GM06990 (cell line): ENCODE measurements around the gene KRTAP10-2.

Experiments
- DNase-seq: peaks from one replicate; pipeline ENCODE4 v3.0.0-alpha.2; 2011; ENCODE audit not compliant: insufficient read length; ENCODE audit errors: extremely low read depth
- H3K27me3 ChIP-seq: replicated peaks from 2 replicates; pipeline ENCODE4 v1.6.0; 2011; ENCODE audit warnings: low read length; ENCODE audit not compliant: control insufficient read depth, insufficient read depth
- H3K36me3 ChIP-seq: 2 replicates; pipeline ENCODE4 v1.5.1; 2011; ENCODE audit warnings: low read length; ENCODE audit not compliant: control insufficient read depth, insufficient read depth
- H3K4me3 ChIP-seq: replicated peaks from 2 replicates; pipeline ENCODE4 v1.5.1; 2011; ENCODE audit warnings: low read depth, mild to moderate bottlenecking, control low read depth, low read length
- TF ChIP-seq, protein P1 (sequence below): IDR thresholded peaks from 2 replicates; pipeline ENCODE4 v1.5.1; 2011; ENCODE audit warnings: low read length, control low read depth, mild to moderate bottlenecking, inconsistent platforms; ENCODE audit not compliant: insufficient read depth, poor library complexity, severe bottlenecking

KRTAP10-2 gene

DNA sequence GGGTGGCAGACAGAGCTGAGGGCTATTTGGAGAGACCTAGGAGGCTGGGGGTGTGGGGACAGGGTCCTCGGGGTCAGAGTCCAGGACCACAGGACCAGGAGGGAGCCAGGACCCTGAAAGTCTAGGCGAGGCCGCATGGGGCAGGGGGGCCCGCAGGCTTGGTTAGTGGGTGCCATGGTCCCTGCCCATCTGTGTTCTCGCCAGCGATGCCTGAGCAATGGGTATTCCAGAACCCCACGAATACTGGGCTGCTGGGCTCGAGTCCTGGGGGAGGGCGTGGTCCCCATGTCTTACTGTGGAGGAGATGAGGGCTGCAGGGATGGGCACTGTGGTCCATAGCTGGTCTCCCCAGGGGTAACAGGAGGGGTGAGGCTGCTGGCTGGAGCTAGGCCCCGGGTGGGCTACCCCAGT lies 39.0 kb upstream of the KRTAP10-2 start:
- H3K4me3 ChIP-seq: no peak overlapping the region
- DNase-seq: no peak
- no peaks in the 10 kb centered on the region for H3K27me3 ChIP-seq
- no peaks in the 10 kb centered on the region for H3K36me3 ChIP-seq
- TF ChIP-seq, protein P1, sequence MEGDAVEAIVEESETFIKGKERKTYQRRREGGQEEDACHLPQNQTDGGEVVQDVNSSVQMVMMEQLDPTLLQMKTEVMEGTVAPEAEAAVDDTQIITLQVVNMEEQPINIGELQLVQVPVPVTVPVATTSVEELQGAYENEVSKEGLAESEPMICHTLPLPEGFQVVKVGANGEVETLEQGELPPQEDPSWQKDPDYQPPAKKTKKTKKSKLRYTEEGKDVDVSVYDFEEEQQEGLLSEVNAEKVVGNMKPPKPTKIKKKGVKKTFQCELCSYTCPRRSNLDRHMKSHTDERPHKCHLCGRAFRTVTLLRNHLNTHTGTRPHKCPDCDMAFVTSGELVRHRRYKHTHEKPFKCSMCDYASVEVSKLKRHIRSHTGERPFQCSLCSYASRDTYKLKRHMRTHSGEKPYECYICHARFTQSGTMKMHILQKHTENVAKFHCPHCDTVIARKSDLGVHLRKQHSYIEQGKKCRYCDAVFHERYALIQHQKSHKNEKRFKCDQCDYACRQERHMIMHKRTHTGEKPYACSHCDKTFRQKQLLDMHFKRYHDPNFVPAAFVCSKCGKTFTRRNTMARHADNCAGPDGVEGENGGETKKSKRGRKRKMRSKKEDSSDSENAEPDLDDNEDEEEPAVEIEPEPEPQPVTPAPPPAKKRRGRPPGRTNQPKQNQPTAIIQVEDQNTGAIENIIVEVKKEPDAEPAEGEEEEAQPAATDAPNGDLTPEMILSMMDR: no peak

DNA sequence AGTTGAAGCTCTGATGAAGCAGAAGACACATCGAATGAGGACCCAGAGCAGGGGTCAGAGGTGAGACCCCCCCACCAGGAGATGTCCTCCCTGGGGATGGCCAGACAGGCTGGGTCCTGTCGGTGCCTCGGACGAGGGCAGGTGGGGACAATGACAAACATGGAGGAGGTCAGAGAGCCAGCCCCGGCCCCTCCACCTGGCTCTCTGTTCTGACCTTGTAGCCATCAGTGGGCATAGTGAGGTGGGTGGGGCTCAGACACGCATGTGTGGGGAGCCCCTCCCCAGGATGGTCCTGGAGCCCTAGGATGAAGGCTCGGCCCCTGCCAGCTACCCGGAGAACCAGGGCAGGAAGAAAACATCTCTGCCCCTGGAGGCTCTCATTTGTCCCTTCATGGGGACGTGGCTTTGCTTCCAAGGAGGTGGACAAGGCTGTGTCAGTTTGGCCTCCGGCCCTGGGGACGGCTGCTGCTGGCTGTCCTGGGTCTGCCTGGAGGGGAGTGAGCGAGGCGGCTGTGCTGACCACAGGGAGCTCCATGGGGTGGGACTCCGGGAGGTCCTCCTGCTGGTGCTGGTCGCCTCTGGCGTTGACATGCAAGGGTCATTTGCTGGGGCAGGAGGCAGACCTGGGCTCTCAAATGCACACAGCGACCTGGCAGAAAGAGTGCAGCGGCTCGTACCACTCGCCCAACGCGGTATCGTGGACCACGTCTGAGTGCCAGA lies 38.4 kb upstream of the KRTAP10-2 start:
- Histone ChIP-seq H3K4me3 (no peak overlapping the region), H3K27me3 (no peaks in the 10 kb centered on the region), H3K36me3 (no peaks in the 10 kb centered on the region)
- DNase-seq: no peak
- TF ChIP-seq, protein P1: no peak

DNA sequence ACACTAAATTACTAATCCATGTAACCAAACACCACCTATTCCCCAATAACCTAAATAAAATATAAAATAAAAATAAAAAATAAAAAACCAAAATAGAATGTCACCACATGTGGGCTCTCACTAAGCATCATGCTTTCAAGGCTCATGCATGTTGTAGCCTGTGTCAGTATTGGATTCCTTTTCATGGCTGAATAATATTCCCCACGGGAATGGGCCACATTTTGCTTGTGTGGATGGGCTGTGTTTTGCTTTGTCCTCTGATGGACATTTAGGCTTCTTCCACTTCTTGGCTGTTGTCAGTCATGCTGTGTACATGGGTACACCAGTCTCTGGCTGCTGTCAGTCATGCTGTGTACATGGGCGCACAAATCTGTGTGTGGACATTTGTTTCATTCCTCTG lies 37.8 kb upstream of the KRTAP10-2 start:
- Histone ChIP-seq H3K27me3 (no peaks in the 10 kb centered on the region), H3K4me3 (no peak overlapping the region), H3K36me3 (no peaks in the 10 kb centered on the region)
- DNase-seq: no peak
- TF ChIP-seq, protein P1: no peak

DNA sequence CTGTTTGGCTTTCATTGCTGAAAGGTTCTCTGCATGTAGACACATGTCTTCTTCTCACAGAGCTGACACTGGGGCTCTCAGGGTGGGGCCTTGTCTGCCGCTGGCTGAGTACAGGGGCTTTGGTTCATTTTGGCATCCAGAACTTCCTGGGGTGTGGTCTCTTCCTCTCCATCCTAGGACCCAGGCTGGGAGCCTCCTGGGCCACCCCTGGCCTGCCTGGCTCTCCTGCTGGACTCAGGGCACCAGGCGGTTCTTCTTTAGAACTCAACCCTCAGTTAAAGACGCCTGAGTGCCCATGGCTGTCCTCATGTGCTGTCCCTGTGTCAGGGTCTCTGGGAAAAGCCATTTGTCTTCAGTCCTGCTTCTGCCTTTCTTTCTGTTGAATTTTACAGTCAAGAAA lies 34.6 kb upstream of the KRTAP10-2 start:
- no peak overlapping the region for H3K4me3 ChIP-seq
- H3K36me3 ChIP-seq: no peaks in the 10 kb centered on the region
- TF ChIP-seq, protein P1: no peak
- H3K27me3 ChIP-seq: no peaks in the 10 kb centered on the region
- no peak for DNase-seq

DNA sequence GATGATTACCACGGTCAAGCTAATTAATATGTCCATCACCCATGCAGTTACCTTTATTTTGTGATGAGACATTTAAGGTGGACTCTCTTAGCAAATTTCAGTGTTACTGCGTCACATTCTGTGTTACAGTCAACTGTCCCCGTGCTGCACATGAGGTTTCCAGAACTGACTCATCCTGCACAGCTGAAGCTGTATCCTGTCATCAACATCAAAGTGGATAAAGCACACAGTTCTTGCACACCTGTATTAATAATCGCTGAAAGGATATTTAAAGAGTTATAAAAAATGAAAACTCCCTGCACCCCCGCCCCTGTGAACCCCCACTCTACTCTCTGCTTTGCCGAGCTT lies 32.5 kb upstream of the KRTAP10-2 start:
- Histone ChIP-seq H3K27me3 (no peaks in the 10 kb centered on the region), H3K4me3 (no peak overlapping the region), H3K36me3 (no peaks in the 10 kb centered on the region)
- no peak for DNase-seq
- TF ChIP-seq, protein P1: no peak
